HEK293 (cell line): Measurements from ENCODE around the gene LDOC1.

Source experiments
- CTCF ChIA-PET: fragments of 350-600 bp; formaldehyde crosslinking; extraction: SDS; loops from one replicate; lab custom pipeline; 2021; ENCODE audit warnings: antibody characterized with exemption; lab: Yijun Ruan, JAX
- POLR2A ChIA-PET: fragments of 300-600 bp; formaldehyde crosslinking; extraction: SDS; loops from one replicate; lab custom pipeline; 2020; ENCODE audit warnings: antibody characterized with exemption, inconsistent platforms; lab: Yijun Ruan, JAX
- H3K27ac ChIP-seq: fragments of 200-500 bp; sonication (Bioruptor generic); 2 replicates; pipeline ENCODE4 v1.5.1; 2014; ENCODE audit warnings: low read depth, low read length, control low read depth, inconsistent platforms; ENCODE audit errors: extremely low read depth
- H3K36me3 ChIP-seq, 2 experiments: fragments of 200-500 bp in 1 of 2; sonication (Bioruptor generic) in 1 of 2; 1 replicate in 1 of 2; 2 replicates in 1 of 2; pipeline ENCODE4 v1.5.1; 2014 to 2017; ENCODE audit warnings: inconsistent platforms in 2 of 2, low read length in 2 of 2; ENCODE audit not compliant: control insufficient read depth in 2 of 2, insufficient read depth in 1 of 2
- H3K4me1 ChIP-seq: fragments of 200-500 bp; sonication (Bioruptor generic); 2 replicates; pipeline ENCODE4 v1.5.1; 2014; ENCODE audit warnings: mild to moderate bottlenecking, low read length, inconsistent platforms; ENCODE audit not compliant: control insufficient read depth, insufficient read depth
- H3K4me3 ChIP-seq: 2 replicates; pipeline ENCODE4 v1.5.1; 2011; ENCODE audit warnings: low read depth, mild to moderate bottlenecking, control low read depth, low read length, moderate library complexity
- H3K9me3 ChIP-seq: fragments of 200-500 bp; sonication (Bioruptor generic); 2 replicates; pipeline ENCODE4 v1.5.1; 2014; ENCODE audit warnings: low read depth, low read length, inconsistent platforms; ENCODE audit not compliant: control insufficient read depth, insufficient read depth
- CTCF ChIP-seq: fragments of 450-650 bp; formaldehyde crosslinking; IDR thresholded peaks from 2 replicates; pipeline ENCODE4 v1.5.1; 2016; ENCODE audit warnings: missing biosample characterization, missing genetic modification characterization
- GLIS2 ChIP-seq: fragments of 450-650 bp; formaldehyde crosslinking; IDR thresholded peaks from 2 replicates; pipeline ENCODE4 v1.5.1; 2016; ENCODE audit warnings: missing biosample characterization, missing genetic modification characterization
- KLF7 ChIP-seq: fragments of 450-650 bp; formaldehyde crosslinking; IDR thresholded peaks from 2 replicates; pipeline ENCODE4 v1.5.1; 2016; ENCODE audit warnings: missing biosample characterization, missing genetic modification characterization, borderline replicate concordance
- KLF9 ChIP-seq: fragments of 450-650 bp; formaldehyde crosslinking; IDR thresholded peaks from 2 replicates; pipeline ENCODE4 v1.5.1; 2016; ENCODE audit warnings: missing biosample characterization, missing genetic modification characterization, low read depth
- PRDM10 ChIP-seq: fragments of 450-650 bp; formaldehyde crosslinking; IDR thresholded peaks from 2 replicates; pipeline ENCODE4 v1.5.1; 2016; ENCODE audit warnings: missing biosample characterization, missing genetic modification characterization
- PRDM6 ChIP-seq: fragments of 450-650 bp; formaldehyde crosslinking; IDR thresholded peaks from 2 replicates; pipeline ENCODE4 v1.5.1; 2017; ENCODE audit warnings: missing biosample characterization, missing genetic modification characterization
- WT1 ChIP-seq: fragments of 450-650 bp; formaldehyde crosslinking; IDR thresholded peaks from 2 replicates; pipeline ENCODE4 v1.5.1; 2016; ENCODE audit warnings: missing biosample characterization, missing genetic modification characterization
- ZFHX2 ChIP-seq: fragments of 450-650 bp; formaldehyde crosslinking; conservative IDR thresholded peaks from 2 replicates; pipeline ENCODE4 v1.5.1; 2016; ENCODE audit warnings: missing biosample characterization, missing genetic modification characterization
- ZFP3 ChIP-seq: fragments of 450-650 bp; formaldehyde crosslinking; IDR thresholded peaks from 2 replicates; pipeline ENCODE4 v1.5.1; 2016; ENCODE audit warnings: low read depth, missing biosample characterization, missing genetic modification characterization
- ZIC2 ChIP-seq: fragments of 450-650 bp; formaldehyde crosslinking; IDR thresholded peaks from 2 replicates; pipeline ENCODE4 v1.5.1; 2016; ENCODE audit warnings: missing biosample characterization, missing genetic modification characterization
- ZNF133 ChIP-seq: fragments of 450-650 bp; formaldehyde crosslinking; IDR thresholded peaks from 2 replicates; pipeline ENCODE4 v1.5.1; 2016; ENCODE audit warnings: missing biosample characterization, missing genetic modification characterization
- ZNF24 ChIP-seq: fragments of 450-650 bp; formaldehyde crosslinking; IDR thresholded peaks from 2 replicates; pipeline ENCODE4 v1.5.1; 2016; ENCODE audit warnings: missing biosample characterization, missing genetic modification characterization
- ZNF426 ChIP-seq: fragments of 450-650 bp; formaldehyde crosslinking; IDR thresholded peaks from 2 replicates; pipeline ENCODE4 v1.5.1; 2017; ENCODE audit warnings: missing biosample characterization, missing genetic modification characterization, mild to moderate bottlenecking, inconsistent platforms, moderate library complexity
- ZNF530 ChIP-seq: fragments of 450-650 bp; formaldehyde crosslinking; IDR thresholded peaks from 2 replicates; pipeline ENCODE4 v1.5.1; 2016; ENCODE audit warnings: low read depth, missing biosample characterization, missing genetic modification characterization
- ZNF624 ChIP-seq: fragments of 450-650 bp; formaldehyde crosslinking; IDR thresholded peaks from 2 replicates; pipeline ENCODE4 v1.5.1; 2017; ENCODE audit warnings: missing biosample characterization, missing genetic modification characterization
- ZNF707 ChIP-seq: fragments of 450-650 bp; formaldehyde crosslinking; IDR thresholded peaks from 2 replicates; pipeline ENCODE4 v1.5.1; 2016; ENCODE audit warnings: missing biosample characterization, missing genetic modification characterization
- ZNF768 ChIP-seq: fragments of 450-650 bp; formaldehyde crosslinking; IDR thresholded peaks from 2 replicates; pipeline ENCODE4 v1.5.1; 2018; ENCODE audit warnings: missing biosample characterization, mild to moderate bottlenecking, missing genetic modification characterization
- TF ChIP-seq, protein P1 (sequence below): fragments of 450-650 bp; formaldehyde crosslinking; IDR thresholded peaks from 2 replicates; pipeline ENCODE4 v1.5.0; 2017; ENCODE audit warnings: missing biosample characterization, missing genetic modification characterization, borderline replicate concordance

LDOC1 gene

GRCh38 chrX:141142946-141143345 is 34.0 kb downstream of the LDOC1 start (continued):
- no peak for TF ChIP-seq CTCF (tag by site-specific recombination)
- TF ChIP-seq ZNF768 (tag by site-specific recombination) = no peak
- no peak for TF ChIP-seq GLIS2 (tag by site-specific recombination)
- no peak for TF ChIP-seq ZFHX2 (tag by site-specific recombination)

DNA sequence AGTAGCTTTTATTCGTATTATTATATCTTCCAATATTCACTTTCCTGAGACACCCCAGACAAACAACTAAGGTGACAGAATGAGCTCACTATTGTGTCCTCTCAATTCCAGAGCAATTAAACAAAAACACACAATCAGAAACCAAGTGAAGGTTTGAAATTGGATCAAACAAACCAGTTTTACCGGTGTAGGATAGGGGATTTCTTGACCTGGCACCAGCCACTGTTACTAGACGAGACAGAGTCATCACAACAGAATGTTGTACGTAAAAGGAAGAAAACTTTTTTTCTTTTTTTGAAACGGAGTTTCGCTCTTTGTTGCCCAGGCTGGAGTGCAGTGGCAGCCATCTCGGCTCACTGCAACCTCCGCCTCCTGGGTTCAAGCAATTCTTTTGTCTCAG is 43.7 kb downstream of the LDOC1 start:
- no peaks in the 10 kb centered on the region for H3K36me3 ChIP-seq
- ChIA-PET POLR2A (no interaction called here), CTCF (no interaction called here)
- H3K4me3 ChIP-seq = no peak overlapping the region
- H3K9me3 ChIP-seq = no peaks in the 10 kb centered on the region
- no peaks in the 10 kb centered on the region for H3K4me1 ChIP-seq
- H3K27ac ChIP-seq = no peak overlapping the region
- TF ChIP-seq PRDM6 (tag by site-specific recombination) (no peak), KLF9 (tag by site-specific recombination) (no peak), ZNF133 (tag by site-specific recombination) (no peak), ZIC2 (tag by site-specific recombination) (no peak), ZFP3 (no peak), ZNF624 (tag by site-specific recombination) (no peak)

GRCh38 chrX:141127146-141127545 is 49.8 kb downstream of the LDOC1 start:
- ChIA-PET CTCF (no interaction called here), POLR2A (no interaction called here)
- Histone ChIP-seq H3K36me3 (no peaks in the 10 kb centered on the region), H3K9me3 (no peaks in the 10 kb centered on the region), H3K27ac (no peak overlapping the region), H3K4me3 (no peak overlapping the region), H3K4me1 (no peaks in the 10 kb centered on the region)
- no peak for TF ChIP-seq ZNF707
- no peak for TF ChIP-seq ZNF530 (tag by site-specific recombination)
- TF ChIP-seq KLF7 = no peak
- no peak for TF ChIP-seq PRDM10 (tag by site-specific recombination)
- TF ChIP-seq WT1 = no peak
- TF ChIP-seq ZNF426 = no peak
- TF ChIP-seq, protein P1, sequence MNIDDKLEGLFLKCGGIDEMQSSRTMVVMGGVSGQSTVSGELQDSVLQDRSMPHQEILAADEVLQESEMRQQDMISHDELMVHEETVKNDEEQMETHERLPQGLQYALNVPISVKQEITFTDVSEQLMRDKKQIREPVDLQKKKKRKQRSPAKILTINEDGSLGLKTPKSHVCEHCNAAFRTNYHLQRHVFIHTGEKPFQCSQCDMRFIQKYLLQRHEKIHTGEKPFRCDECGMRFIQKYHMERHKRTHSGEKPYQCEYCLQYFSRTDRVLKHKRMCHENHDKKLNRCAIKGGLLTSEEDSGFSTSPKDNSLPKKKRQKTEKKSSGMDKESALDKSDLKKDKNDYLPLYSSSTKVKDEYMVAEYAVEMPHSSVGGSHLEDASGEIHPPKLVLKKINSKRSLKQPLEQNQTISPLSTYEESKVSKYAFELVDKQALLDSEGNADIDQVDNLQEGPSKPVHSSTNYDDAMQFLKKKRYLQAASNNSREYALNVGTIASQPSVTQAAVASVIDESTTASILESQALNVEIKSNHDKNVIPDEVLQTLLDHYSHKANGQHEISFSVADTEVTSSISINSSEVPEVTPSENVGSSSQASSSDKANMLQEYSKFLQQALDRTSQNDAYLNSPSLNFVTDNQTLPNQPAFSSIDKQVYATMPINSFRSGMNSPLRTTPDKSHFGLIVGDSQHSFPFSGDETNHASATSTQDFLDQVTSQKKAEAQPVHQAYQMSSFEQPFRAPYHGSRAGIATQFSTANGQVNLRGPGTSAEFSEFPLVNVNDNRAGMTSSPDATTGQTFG = no peak
- TF ChIP-seq CTCF (tag by site-specific recombination) = no peak
- no peak for TF ChIP-seq ZNF24 (tag by site-specific recombination)
